B cell (primary cell): ENCODE data around the gene RHOT2. TPM values are rescaled to one million over a fixed set of nuclear protein-coding genes. Genes with fewer than 3 reads are reported as not detected.
A peak's percentile ranks its signal among the peaks of the same experiment; 100 is the strongest.

Source experiments
- ATAC-seq: fragments of 200-7000 bp; cut with Tn5 transposase; one replicate; pipeline ENCODE4 v1.10.0; 2021; ENCODE audit warnings: low read depth, mild to moderate bottlenecking, moderate number of reproducible peaks, moderate library complexity
- CTCF ChIA-PET: fragments of 350-600 bp; sonication (Branson Sonifier 250); formaldehyde crosslinking; loops from one replicate; lab custom pipeline; 2021; ENCODE audit warnings: antibody characterized with exemption, inconsistent platforms; lab: Charles Lee
- POLR2A ChIA-PET: fragments of 350-600 bp; sonication (Branson Sonifier 250); formaldehyde crosslinking; loops from one replicate; lab custom pipeline; 2021; ENCODE audit warnings: antibody characterized with exemption; lab: Charles Lee
- DNase-seq: peaks from one replicate; pipeline ENCODE4 v3.0.0; 2013
- H2AFZ ChIP-seq: 2 replicates; pipeline ENCODE4 v1.6.1; 2012; ENCODE audit warnings: mild to moderate bottlenecking, low read depth, low read length; ENCODE audit not compliant: insufficient read depth, poor library complexity, severe bottlenecking
- H3K27ac ChIP-seq, 2 donors: 1 replicate in 1 of 2; 2 replicates in 1 of 2; pipeline ENCODE4 v1.5.1; 2012 to 2013; ENCODE audit warnings: low read length in 2 of 2, mild to moderate bottlenecking in 2 of 2, moderate library complexity in 1 of 2
- H3K27me3 ChIP-seq, 4 experiments: fragments of 200-600 bp in 1 of 4; sonication (generic) in 1 of 4; replicated peaks in 1 of 4; 1 replicate in 2 of 4; 2 replicates in 2 of 4; pipeline versions ENCODE4 v1.6.1 to v1.7.0; 2013 to 2016; ENCODE audit warnings: low read length in 3 of 4, mild to moderate bottlenecking in 2 of 4, mixed read lengths in 1 of 4, moderate library complexity in 1 of 4; ENCODE audit not compliant: insufficient read depth in 4 of 4, control insufficient read depth in 3 of 4; ENCODE audit errors: control extremely low read depth in 1 of 4
- H3K36me3 ChIP-seq, 2 experiments: replicated peaks in 1 of 2; 1 replicate in 1 of 2; 2 replicates in 1 of 2; pipeline versions ENCODE4 v1.6.1 to v1.7.1; 2013; ENCODE audit warnings: low read length in 1 of 2; ENCODE audit not compliant: insufficient read depth in 2 of 2, control insufficient read depth in 1 of 2; ENCODE audit errors: control extremely low read depth in 1 of 2, extremely low read depth in 1 of 2
- H3K4me1 ChIP-seq, 2 donors: fragments of 200-600 bp in 1 of 2; sonication (generic) in 1 of 2; 1 replicate in 1 of 2; 2 replicates in 1 of 2; pipeline versions ENCODE4 v1.5.1 to v1.6.1; 2013 to 2017; ENCODE audit warnings: low read length in 2 of 2; ENCODE audit not compliant: control insufficient read depth in 2 of 2, insufficient read depth in 2 of 2
- H3K4me2 ChIP-seq: replicated peaks from 2 replicates; pipeline ENCODE3; 2012; ENCODE audit warnings: mild to moderate bottlenecking, low read depth, low read length; ENCODE audit not compliant: poor library complexity, severe bottlenecking
- H3K4me3 ChIP-seq, 5 experiments: fragments of 200-600 bp in 1 of 5; sonication (generic) in 1 of 5; 1 replicate in 3 of 5; 2 replicates in 2 of 5; pipeline versions ENCODE4 v1.5.1 to v1.7.0; 2011 to 2016; ENCODE audit warnings: low read length in 4 of 5, mild to moderate bottlenecking in 4 of 5, low read depth in 2 of 5, control low read depth in 1 of 5, moderate library complexity in 1 of 5; ENCODE audit not compliant: insufficient read depth in 1 of 5; ENCODE audit errors: control extremely low read depth in 1 of 5, extremely low read depth in 1 of 5
- H3K79me2 ChIP-seq: fragments of 200-600 bp; sonication (generic); one replicate; pipeline ENCODE4 v1.6.0; 2016; ENCODE audit warnings: low read length; ENCODE audit not compliant: control insufficient read depth, insufficient read depth
- H3K9ac ChIP-seq: fragments of 200-600 bp; sonication (generic); 2 replicates; pipeline ENCODE4 v1.6.1; 2017; ENCODE audit warnings: mild to moderate bottlenecking, low read length, moderate library complexity
- H3K9me3 ChIP-seq, 3 donors: one replicate each; pipeline versions ENCODE4 v1.6.1 to v1.7.1; 2013; ENCODE audit warnings: low read length in 2 of 3; ENCODE audit not compliant: control insufficient read depth in 2 of 3, insufficient read depth in 1 of 3; ENCODE audit errors: control extremely low read depth in 1 of 3
- H4K20me1 ChIP-seq: 2 replicates; pipeline ENCODE4 v1.6.0; 2012; ENCODE audit warnings: mild to moderate bottlenecking, low read length; ENCODE audit not compliant: insufficient read depth, control insufficient read depth, poor library complexity, severe bottlenecking
- H3K27ac Mint-ChIP-seq: one replicate; pipeline ENCODE4 v1.8.0; 2021; ENCODE audit warnings: mixed read lengths
- H3K27me3 Mint-ChIP-seq: one replicate; pipeline ENCODE4 v1.8.0; 2021; ENCODE audit warnings: mixed read lengths
- H3K4me1 Mint-ChIP-seq: one replicate; pipeline ENCODE4 v1.8.0; 2021; ENCODE audit warnings: mixed read lengths
- H3K4me3 Mint-ChIP-seq: one replicate; pipeline ENCODE4 v1.8.0; 2021; ENCODE audit warnings: mixed read lengths
- H3K9me3 Mint-ChIP-seq: one replicate; pipeline ENCODE4 v1.8.0; 2022; ENCODE audit warnings: mixed read lengths; ENCODE audit not compliant: insufficient read depth
- CTCF ChIP-seq: fragments of 200-600 bp; IDR thresholded peaks from one replicate; pipeline ENCODE4 v1.8.0; 2022; ENCODE audit warnings: antibody characterized with exemption, mild to moderate bottlenecking
- EZH2 ChIP-seq: IDR thresholded peaks from 2 replicates; pipeline ENCODE4 v1.6.1; 2012; ENCODE audit warnings: borderline replicate concordance, low read depth, mild to moderate bottlenecking, moderate library complexity, low read length; ENCODE audit not compliant: insufficient read depth, poor library complexity, severe bottlenecking
- WGBS: methylation state at CpG from one replicate; pipeline ENCODE4 v1.1.5; 2013; ENCODE audit warnings: missing lambda C conversion rate; ENCODE audit not compliant: insufficient coverage; 5-methylcytosine and 5-hydroxymethylcytosine counted together
- intact Hi-C: fragments of 100-400 bp; cut with micrococcal nuclease; formaldehyde crosslinking; loops from one replicate; pipeline ENCODE4 v1.10.0; 2022
- polyA plus RNA-seq: library from polyadenylated mRNA; depleted of rRNA; stranded (reverse); fragments of >200 nt; gene quantifications from 2 replicates; pipeline ENCODE4 v1.2.3, GENCODE V29; 2012
- total RNA-seq, 2 donors: library from RNA; stranded (reverse); fragments of 120-200 nt in 1 of 2; gene quantifications; 1 replicate in 1 of 2; 2 replicates in 1 of 2; pipeline versions ENCODE4 v1.2.3 to v1.2.4, GENCODE V29; 2013 to 2022

The RHOT2 gene
- total and polyA plus RNA-seq, 2 donors (not counting 1 experiment from before 2014, with no cell fraction given), result 207 to 461 TPM

DNA sequence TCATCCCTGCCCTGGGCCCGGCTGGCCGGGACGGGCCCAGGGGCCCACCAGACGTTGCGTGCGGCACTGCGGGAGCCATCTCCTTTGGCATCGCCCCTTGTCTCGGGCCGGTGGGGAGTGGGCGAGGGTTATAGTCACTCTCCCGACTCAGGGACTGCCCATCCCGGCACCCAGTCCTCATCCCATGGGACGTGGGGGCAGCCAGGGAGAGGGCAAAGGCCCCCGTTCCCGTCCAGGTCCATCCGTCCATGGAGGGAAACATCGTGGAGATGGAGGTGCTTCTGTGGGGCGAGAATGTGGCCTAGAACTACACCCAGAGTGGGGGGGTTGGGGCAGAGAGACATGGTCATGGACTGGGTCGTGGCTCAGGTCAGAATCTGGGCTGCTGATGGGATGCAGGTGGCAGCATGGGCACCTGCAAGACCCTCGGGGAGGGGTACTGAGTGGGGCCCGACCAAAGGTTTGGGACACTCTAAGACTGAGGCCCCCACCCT is 21.2 kb upstream of the RHOT2 start:
- H3K27ac ChIP-seq, result no peak overlapping the region
- peaks cover 19% of the 10 kb centered on the region for H3K4me1 Mint-ChIP-seq
- H3K9ac ChIP-seq, result no peak overlapping the region
- no peaks in the 10 kb centered on the region for H3K9me3 Mint-ChIP-seq
- ATAC-seq (no peak), DNase-seq (no peak)
- TF ChIP-seq EZH2 (no peak), CTCF (no peak)
- H3K27ac Mint-ChIP-seq, result peak overlapping the region; percentile 59
- H2AFZ ChIP-seq, result no peak overlapping the region
- no peak overlapping the region for H3K4me3 Mint-ChIP-seq
- POLR2A ChIA-PET, result interaction anchor here (1.2 kb wide), 1 partner anchor 11 kb away, joined by 4 read pairs; the partner anchor contains the start of gene METTL26
- peaks cover 22 to 30% of the 10 kb centered on the region in 2 donors for H3K4me1 ChIP-seq
- intact Hi-C loops, result no loop called here
- no peak overlapping the region for H3K4me3 ChIP-seq
- H3K27me3 Mint-ChIP-seq, result no peaks in the 10 kb centered on the region
- no peaks in the 10 kb centered on the region for H3K27me3 ChIP-seq
- no peak overlapping the region for H3K4me2 ChIP-seq
- 93% methylated on average over 18 of the region's 22 CpGs for WGBS
- CTCF ChIA-PET, result no interaction called here
- peaks cover 14% of the 10 kb centered on the region for H4K20me1 ChIP-seq
- H3K79me2 ChIP-seq, result peaks cover 14% of the 10 kb centered on the region
- peaks cover 0 to 2% (median 0%) of the 10 kb centered on the region in 3 donors for H3K9me3 ChIP-seq
- H3K36me3 ChIP-seq, result no peaks in the 10 kb centered on the region

- no peak overlapping the region for H3K4me3 Mint-ChIP-seq
- H3K4me1 Mint-ChIP-seq, result peaks cover 19% of the 10 kb centered on the region
- DNase-seq, result no peak
- Histone ChIP-seq H3K27me3 (no peaks in the 10 kb centered on the region), H3K9ac (no peak overlapping the region), H2AFZ (no peak overlapping the region), H3K4me1 (peaks cover 22 to 29% of the 10 kb centered on the region in 2 donors), H3K36me3 (no peaks in the 10 kb centered on the region), H3K27ac (no peak overlapping the region), H4K20me1 (peaks cover 14% of the 10 kb centered on the region), H3K4me3 (no peak overlapping the region), H3K4me2 (peak overlapping the region; percentile 92), H3K79me2 (peaks cover 12% of the 10 kb centered on the region), H3K9me3 (peaks cover 0 to 2% (median 0%) of the 10 kb centered on the region in 3 donors)
- H3K27me3 Mint-ChIP-seq, result no peaks in the 10 kb centered on the region
- no peaks in the 10 kb centered on the region for H3K9me3 Mint-ChIP-seq
- intact Hi-C loops, result no loop called here
- no peak for TF ChIP-seq EZH2
- TF ChIP-seq CTCF, result no peak
- ChIA-PET CTCF (interaction anchor here (1.2 to 1.4 kb wide), 2 partner anchors 9 to 11 kb away, joined by 4 to 5 read pairs; partner anchors contain the start of gene METTL26), POLR2A (interaction anchor here (0.6 to 1.2 kb wide), 2 partner anchors 9 to 11 kb away, joined by 3 to 4 read pairs; partner anchors contain the start of gene METTL26)
- ATAC-seq, result no peak
- WGBS, result 91% methylated on average over 20 of the region's 25 CpGs
- no peak overlapping the region for H3K27ac Mint-ChIP-seq
Observed at GRCh38 chr16:647173-647902, 20.6 kb upstream of the RHOT2 start.
